OCI-LY7 (cell line): ENCODE data around the gene PLCB2.

Experiments
- CTCF ChIP-seq: fragments of 200-600 bp; sonication (generic); conservative IDR thresholded peaks from 2 replicates; pipeline ENCODE4 v1.5.1; 2014; ENCODE audit warnings: mild to moderate bottlenecking, antibody characterized with exemption, low read length, moderate library complexity, mixed read lengths
- EZH2phosphoT487 ChIP-seq: fragments of 200-600 bp; sonication (generic); IDR thresholded peaks from 2 replicates; pipeline ENCODE4 v1.6.1; 2018; ENCODE audit warnings: low read depth, borderline replicate concordance, mild to moderate bottlenecking, mixed run types, antibody characterized with exemption, low read length, moderate library complexity, mixed read lengths

DNA sequence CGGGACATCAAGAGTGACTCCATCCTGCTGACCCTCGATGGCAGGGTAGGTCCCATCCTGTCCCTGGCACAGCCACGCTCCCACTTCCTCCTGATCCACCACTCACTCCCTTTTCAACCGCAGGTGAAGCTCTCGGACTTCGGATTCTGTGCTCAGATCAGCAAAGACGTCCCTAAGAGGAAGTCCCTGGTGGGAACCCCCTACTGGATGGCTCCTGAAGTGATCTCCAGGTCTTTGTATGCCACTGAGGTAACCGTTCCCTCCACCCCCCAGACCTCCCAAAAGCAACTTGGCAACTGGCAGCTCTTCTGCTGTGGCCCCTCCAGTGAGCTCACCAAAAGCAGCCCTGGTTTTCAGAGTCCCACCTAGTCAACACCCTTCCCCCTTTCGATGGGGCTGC is 34.3 kb downstream of the PLCB2 start:
- TF ChIP-seq CTCF (no peak), EZH2phosphoT487 (no peak)
